Activated CD4-positive, CD25-positive, alpha-beta regulatory T cell (primary cell): ENCODE measurements around the gene WNT7A.

Source experiments
- DNase-seq, 4 experiments: peaks; one replicate each; lab custom pipeline; 2025; lab: John Stamatoyannopoulos, UW

Gene WNT7A

GRCh38 chr3:13792512-13793371, 87.1 kb downstream of the WNT7A start:
- DNase-seq, result no peak

GRCh38 chr3:13792051-13792490, 87.8 kb downstream of the WNT7A start:
- no peak for DNase-seq

DNA sequence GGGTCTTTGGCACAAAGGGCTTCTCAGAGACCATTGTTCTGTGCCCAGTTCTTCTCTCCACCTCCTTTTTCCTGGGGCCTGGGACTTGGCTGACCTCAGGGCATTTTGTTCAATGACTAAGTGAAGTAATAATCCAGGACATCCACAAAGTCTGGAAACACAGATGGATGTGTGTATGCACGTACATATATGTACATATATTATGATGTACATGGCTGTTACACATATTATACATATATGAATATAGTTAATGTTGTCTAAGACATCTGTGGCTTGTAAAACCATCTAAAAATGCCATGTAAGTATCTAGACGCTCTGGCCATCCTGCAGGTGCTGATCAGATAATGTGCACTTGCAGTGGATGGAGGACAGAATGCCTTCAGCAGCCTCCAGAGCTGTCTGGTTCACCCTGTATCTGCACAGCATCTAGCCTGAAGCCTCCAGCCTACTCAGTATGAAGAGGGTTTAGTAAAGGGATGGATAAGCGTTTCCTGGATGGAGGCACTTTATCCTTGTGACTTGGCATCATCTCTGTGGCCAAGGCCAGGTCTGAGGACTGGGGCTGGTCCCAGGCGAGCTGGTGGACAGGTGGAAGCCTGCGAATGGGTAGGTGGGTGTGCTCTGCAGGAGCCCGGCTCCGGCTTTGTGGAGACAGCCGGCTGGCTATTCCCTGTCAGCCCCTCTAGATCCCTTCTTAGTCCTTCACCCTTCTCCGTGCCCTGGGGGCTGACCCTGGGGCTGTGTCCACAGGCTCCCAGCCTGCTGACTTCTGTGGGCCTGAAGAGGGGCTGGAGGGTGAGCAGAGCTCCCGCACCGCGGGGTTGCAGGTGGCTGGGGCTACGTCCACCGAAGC, 88.4 kb downstream of the WNT7A start:
- no peak for DNase-seq

DNA sequence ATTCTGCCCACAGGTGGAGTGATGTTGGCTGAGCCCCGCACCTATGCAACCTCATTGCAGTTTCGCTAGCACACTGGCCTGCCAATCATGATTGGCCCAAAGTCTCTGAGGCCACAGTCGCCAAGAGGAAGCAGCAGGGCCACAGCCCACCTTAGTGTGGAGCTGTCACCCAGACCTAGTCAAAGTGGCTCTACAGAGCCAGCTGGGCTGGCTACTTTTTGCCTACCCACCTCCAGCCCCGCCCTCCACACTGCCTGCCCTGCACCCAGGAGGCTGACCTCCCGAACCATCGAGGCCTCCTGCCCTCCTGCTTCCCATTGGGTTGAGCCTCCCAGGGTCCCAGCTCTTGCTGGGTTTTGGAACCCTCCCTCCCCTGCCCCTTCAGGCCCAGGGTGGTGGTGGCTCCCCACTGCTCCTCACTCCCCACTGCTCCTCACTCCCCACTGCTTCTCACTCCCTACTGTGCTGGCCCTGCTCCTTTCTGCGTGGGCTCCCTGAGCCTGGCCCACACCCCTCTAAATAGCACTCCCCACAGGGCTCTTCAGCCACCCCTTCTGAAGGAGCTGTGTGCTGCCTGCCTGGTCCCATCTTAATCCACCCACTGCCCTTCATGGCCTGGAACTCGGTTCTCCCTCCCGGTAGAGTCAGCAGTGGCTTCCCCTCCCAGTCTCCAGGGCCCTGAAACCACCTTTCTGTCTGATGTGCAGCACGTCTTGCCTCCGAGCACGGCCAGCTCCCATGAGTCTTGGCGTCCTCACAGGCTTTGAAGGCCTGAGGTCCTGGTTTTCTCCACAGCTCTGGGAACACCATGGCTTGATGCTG, 89.3 kb downstream of the WNT7A start:
- no peak for DNase-seq

DNA sequence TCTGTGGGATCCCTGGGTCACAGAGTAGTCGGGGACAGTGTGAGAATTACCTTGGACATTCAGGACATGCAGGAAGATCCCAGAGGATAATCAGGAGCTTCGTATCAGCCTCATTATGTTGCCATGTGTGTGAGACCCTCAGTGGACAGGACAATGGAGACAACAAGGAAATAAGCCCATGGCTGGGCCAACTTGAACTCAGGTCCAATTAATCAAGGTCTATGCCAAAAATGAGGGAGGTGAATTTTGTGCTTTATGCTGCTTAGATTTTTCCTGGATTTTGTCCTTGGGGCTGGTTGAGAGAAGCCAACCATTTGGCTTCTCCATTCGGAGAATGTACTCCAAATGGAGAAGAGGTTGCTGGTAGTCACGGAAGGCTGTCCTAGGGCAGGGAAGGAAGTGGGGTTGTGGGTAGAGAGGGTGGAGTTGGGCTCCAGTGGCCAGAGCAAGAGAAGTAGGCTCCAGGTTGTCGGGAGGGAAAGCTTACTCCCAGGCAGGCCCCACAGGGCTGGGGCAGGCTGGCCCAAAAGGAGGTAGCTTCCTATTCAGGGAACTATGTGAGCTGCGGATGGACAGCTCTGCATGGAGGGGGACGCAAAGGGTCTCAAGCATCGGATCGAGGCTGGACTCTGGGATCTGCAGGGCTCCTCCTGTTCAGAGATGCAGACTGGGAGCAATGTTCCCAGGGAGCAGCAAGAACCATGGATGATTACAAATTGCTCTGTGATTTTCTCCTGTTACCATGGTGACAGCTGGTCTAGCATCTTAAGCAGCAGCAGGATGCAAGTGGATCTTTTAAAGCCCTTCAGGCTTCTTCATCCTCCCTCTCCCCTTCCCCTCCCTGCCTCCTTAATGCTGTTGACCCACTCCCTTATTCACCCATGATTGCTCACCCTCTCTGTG, 91.1 kb downstream of the WNT7A start:
- no peak for DNase-seq

GRCh38 chr3:13787533-13788132, 92.2 kb downstream of the WNT7A start:
- DNase-seq, result no peak

GRCh38 chr3:13786811-13787210, 93.1 kb downstream of the WNT7A start:
- no peak for DNase-seq

- no peak for DNase-seq
Observed at GRCh38 chr3:13785853-13786436, 93.9 kb downstream of the WNT7A start.

DNA sequence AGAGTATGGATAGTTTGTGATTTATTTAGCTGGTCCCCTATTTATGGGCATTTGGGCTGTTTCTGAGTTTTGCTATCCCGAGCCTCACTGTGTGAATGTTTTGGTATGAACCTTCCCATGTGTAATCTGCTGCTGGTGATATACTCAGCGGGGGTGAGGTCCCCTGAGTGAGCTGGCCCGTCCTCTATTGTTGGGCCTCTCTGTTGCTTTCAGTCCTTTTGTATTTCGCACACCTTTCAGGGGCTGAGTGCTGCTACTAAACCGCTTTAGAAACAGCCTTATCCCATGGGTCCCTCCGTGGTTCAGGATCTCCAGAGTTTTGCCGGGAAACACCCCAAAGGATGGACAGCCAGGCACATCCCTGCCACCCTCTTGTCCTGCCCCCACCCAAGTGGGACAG, 94.5 kb downstream of the WNT7A start:
- DNase-seq, result no peak

GRCh38 chr3:13783476-13783875, 96.4 kb downstream of the WNT7A start:
- no peak for DNase-seq

DNA sequence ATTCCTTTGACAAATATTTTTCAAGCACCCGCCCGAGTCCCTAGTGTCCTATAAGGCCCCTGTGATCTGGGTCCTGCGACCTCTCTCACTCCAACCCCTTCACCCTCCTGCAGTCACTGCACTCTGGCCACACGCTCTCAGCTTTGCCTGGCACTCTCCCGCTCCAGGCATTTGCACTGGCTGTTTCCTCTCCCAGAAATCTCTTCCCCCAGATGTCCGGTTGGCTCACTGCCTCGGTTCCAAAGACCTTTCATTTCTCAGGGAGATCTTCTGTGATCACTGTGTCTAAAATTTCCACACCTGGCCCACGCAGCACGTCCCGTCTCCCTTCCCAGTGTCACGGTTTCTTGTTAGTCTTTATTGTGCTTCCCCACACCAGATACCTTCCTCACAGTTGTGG, 97.4 kb downstream of the WNT7A start:
- no peak for DNase-seq

DNA sequence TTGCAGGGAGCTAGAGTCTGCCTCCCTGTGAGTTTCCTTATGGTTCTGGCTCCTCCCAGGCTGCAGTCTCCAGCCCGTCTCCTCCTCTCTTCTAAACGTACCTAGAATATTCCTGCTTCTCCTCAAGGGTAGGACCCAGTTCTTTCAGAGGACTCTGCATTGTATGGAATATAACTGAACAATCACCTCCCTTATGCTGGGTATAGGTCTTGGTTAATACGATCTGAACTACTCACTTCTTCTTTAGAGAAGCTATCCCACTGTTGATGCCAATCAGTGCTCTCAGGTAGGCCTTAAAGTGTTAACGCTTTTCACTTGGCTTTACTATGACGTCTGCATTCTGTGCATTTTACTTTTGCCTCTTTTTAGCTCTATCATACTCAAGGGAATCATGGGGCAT, 98.5 kb downstream of the WNT7A start:
- DNase-seq, result no peak

- no peak for DNase-seq
Observed at GRCh38 chr3:13780432-13781176, 99.3 kb downstream of the WNT7A start.

- no peak for DNase-seq
Observed at GRCh38 chr3:13776253-13777050, 103.4 kb downstream of the WNT7A start.

DNA sequence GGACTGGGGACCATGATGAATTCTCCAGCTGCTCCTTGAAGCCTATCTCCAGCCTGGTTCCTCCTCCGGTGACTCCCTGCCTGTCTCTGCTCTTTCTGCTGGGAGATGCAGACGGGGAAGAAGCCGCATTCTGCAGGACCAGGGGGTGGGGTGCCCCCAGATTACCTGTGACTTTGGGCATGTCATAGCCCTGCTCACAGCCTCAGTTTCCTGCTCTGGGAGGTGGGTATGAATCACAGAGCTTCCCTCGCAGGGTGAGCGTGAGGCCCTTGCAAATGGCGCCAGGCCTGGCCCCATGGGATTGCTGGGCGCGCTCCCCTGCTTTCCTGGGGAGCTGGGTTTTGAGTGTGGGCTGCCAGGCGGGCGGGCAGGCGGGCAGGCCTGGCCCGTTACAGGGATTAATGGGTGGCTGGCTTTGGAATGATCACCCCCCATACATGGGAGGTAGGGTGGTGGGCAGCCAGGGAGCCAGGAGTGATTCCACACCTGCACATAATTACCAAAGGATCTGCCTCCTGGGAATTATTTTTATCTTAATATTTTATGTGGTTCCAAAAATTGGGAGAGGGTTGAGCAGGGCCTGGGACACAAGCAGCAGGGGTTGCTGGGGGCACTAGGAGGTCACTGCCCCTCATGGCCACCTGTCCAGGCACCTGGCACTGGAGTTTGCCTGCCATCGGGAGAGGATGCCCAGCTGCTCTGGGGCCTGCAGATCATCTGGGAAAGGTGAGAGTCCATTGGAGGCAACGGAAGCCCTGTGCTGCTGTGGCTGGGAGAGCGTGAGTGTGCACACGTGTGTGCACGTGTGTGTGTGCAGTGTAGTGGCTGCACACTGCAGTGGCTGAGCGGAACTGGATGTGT, 106.8 kb downstream of the WNT7A start:
- DNase-seq, result no peak

- no peak for DNase-seq
Observed at GRCh38 chr3:13772321-13772745, 107.5 kb downstream of the WNT7A start.

- DNase-seq, result no peak
Observed at GRCh38 chr3:13771496-13771895, 108.4 kb downstream of the WNT7A start.
